Neural cell (in vitro differentiated cells): ENCODE measurements around the gene SLC16A13. TPM values are rescaled to one million over a fixed set of nuclear protein-coding genes. Genes with fewer than 3 reads are reported as not detected.
A peak's percentile ranks its signal among the peaks of the same experiment; 100 is the strongest.
"Not testable (repeated sequence)": the region's sequence is repeated elsewhere in the genome, so short reads cannot be mapped to it uniquely, and the experiment has no call there.

Source experiments
- H2AFZ ChIP-seq: fragments of 200-600, 300-800 bp; sonication (generic), shearing (Covaris generic); 2 replicates; pipeline ENCODE4 v1.6.0; 2014; ENCODE audit warnings: low read depth, mild to moderate bottlenecking, antibody characterized with exemption, low read length, moderate library complexity
- H3F3A ChIP-seq: fragments of 200-600 bp; shearing (Covaris generic); 2 replicates; pipeline ENCODE4 v1.6.1; 2016; ENCODE audit warnings: mild to moderate bottlenecking, moderate library complexity, mixed read lengths, antibody characterized with exemption, low read length; ENCODE audit not compliant: insufficient read depth, poor library complexity, severe bottlenecking
- H3K27ac ChIP-seq: fragments of 200-600, 300-800 bp; sonication (generic), shearing (Covaris generic); 2 replicates; pipeline ENCODE4 v1.5.1; 2014; ENCODE audit warnings: mild to moderate bottlenecking, low read length, moderate library complexity
- H3K27me3 ChIP-seq: fragments of 300-800, 200-600 bp; sonication (generic), shearing (Covaris generic); 2 replicates; pipeline ENCODE4 v1.6.0; 2014; ENCODE audit warnings: mild to moderate bottlenecking, low read depth, low read length, moderate library complexity; ENCODE audit not compliant: insufficient read depth
- H3K36me3 ChIP-seq: fragments of 300-800, 200-600 bp; sonication (generic), shearing (Covaris generic); 2 replicates; pipeline ENCODE4 v1.5.1; 2014; ENCODE audit warnings: mild to moderate bottlenecking, antibody characterized with exemption, low read length, moderate library complexity; ENCODE audit not compliant: insufficient read depth
- H3K4me2 ChIP-seq: fragments of 300-800, 200-600 bp; sonication (generic), shearing (Covaris generic); 2 replicates; pipeline ENCODE4 v1.6.0; 2014; ENCODE audit warnings: mild to moderate bottlenecking, low read length
- H3K4me3 ChIP-seq: fragments of 300-800, 200-600 bp; sonication (generic), shearing (Covaris generic); 2 replicates; pipeline ENCODE4 v1.5.1; 2014; ENCODE audit warnings: mild to moderate bottlenecking, low read length, moderate library complexity
- H3K79me2 ChIP-seq: fragments of 200-600 bp; shearing (Covaris generic); replicated peaks from 2 replicates; pipeline ENCODE4 v1.6.0; 2014; ENCODE audit warnings: mild to moderate bottlenecking, low read length, moderate library complexity; ENCODE audit not compliant: insufficient read depth
- H3K9ac ChIP-seq: fragments of 300-800, 200-600 bp; sonication (generic), shearing (Covaris generic); 2 replicates; pipeline ENCODE4 v1.6.1; 2016; ENCODE audit warnings: mild to moderate bottlenecking, low read length, mixed read lengths
- H3K9me2 ChIP-seq: fragments of 200-600 bp; shearing (Covaris generic); 2 replicates; pipeline ENCODE4 v1.6.1; 2016; ENCODE audit warnings: mild to moderate bottlenecking, low read length, mixed read lengths; ENCODE audit not compliant: insufficient read depth
- H3K9me3 ChIP-seq: fragments of 200-600, 300-800 bp; sonication (generic), shearing (Covaris generic); 2 replicates; pipeline ENCODE4 v1.6.1; 2016; ENCODE audit warnings: mild to moderate bottlenecking, mixed run types, low read length, moderate library complexity, mixed read lengths
- H4K20me1 ChIP-seq: fragments of 200-600 bp; shearing (Covaris generic); 2 replicates; pipeline ENCODE4 v1.6.1; 2016; ENCODE audit warnings: mild to moderate bottlenecking, mixed run types; ENCODE audit not compliant: insufficient read depth
- CTCF ChIP-seq: fragments of 450-650 bp; IDR thresholded peaks from 2 replicates; pipeline ENCODE4 v1.5.1; 2014; ENCODE audit warnings: antibody characterized with exemption, mild to moderate bottlenecking, moderate library complexity; ENCODE audit not compliant: poor library complexity, severe bottlenecking
- EP300 ChIP-seq: fragments of 450-650 bp; conservative IDR thresholded peaks from 2 replicates; pipeline ENCODE4 v1.6.1; 2014; ENCODE audit warnings: antibody characterized with exemption, mild to moderate bottlenecking, moderate library complexity; ENCODE audit not compliant: poor library complexity, severe bottlenecking
- EZH2 ChIP-seq: fragments of 200-600, 300-800 bp; shearing (Covaris generic), sonication (generic); IDR thresholded peaks from 2 replicates; pipeline ENCODE4 v1.6.1; 2014; ENCODE audit warnings: antibody characterized with exemption, low read length, borderline replicate concordance, mild to moderate bottlenecking; ENCODE audit not compliant: insufficient read depth, poor library complexity, severe bottlenecking
- MXI1 ChIP-seq: fragments of 450-650 bp; conservative IDR thresholded peaks from 2 replicates; pipeline ENCODE4 v1.6.1; 2014; ENCODE audit warnings: antibody characterized with exemption, mild to moderate bottlenecking; ENCODE audit not compliant: poor library complexity, severe bottlenecking
- POLR2AphosphoS5 ChIP-seq: IDR thresholded peaks from 2 replicates; pipeline ENCODE4 v1.6.1; 2012
- RAD21 ChIP-seq: fragments of 450-650 bp; conservative IDR thresholded peaks from 2 replicates; pipeline ENCODE4 v1.6.1; 2014; ENCODE audit warnings: antibody characterized with exemption, mild to moderate bottlenecking, moderate library complexity
- REST ChIP-seq: IDR thresholded peaks from 2 replicates; pipeline ENCODE4 v1.6.1; 2012; ENCODE audit warnings: borderline replicate concordance
- SMC3 ChIP-seq: fragments of 450-650 bp; conservative IDR thresholded peaks from 2 replicates; pipeline ENCODE4 v1.6.1; 2014; ENCODE audit warnings: antibody characterized with exemption, mild to moderate bottlenecking, moderate library complexity; ENCODE audit not compliant: poor library complexity
- TAF1 ChIP-seq: IDR thresholded peaks from 2 replicates; pipeline ENCODE4 v1.6.1; 2012; ENCODE audit warnings: low read depth
- polyA plus RNA-seq: library from polyadenylated mRNA; depleted of rRNA; stranded (reverse); fragments of >200 nt; gene quantifications from 2 replicates; pipeline ENCODE4 v1.2.3, GENCODE V29; 2014

The SLC16A13 gene
- polyA plus RNA-seq, 1 donor from 2014 or later = not detected

- Histone ChIP-seq H3K27ac (peak overlapping the region; percentile 48), H3K4me2 (peak overlapping the region; percentile 72), H3K9ac (peak overlapping the region; percentile 53), H3K79me2 (no peaks in the 10 kb centered on the region), H3K9me3 (no peaks in the 10 kb centered on the region), H3K9me2 (no peaks in the 10 kb centered on the region), H3K4me3 (peak overlapping the region; percentile 61), H3F3A (peaks cover 3% of the 10 kb centered on the region), H3K36me3 (no peaks in the 10 kb centered on the region), H2AFZ (peak overlapping the region; percentile 56), H4K20me1 (no peaks in the 10 kb centered on the region), H3K27me3 (peaks cover 50% of the 10 kb centered on the region)
- no peak for TF ChIP-seq EZH2
- TF ChIP-seq CTCF = no peak
- TF ChIP-seq EP300 = no peak
- no peak for TF ChIP-seq RAD21
- no peak for TF ChIP-seq REST
- TF ChIP-seq MXI1 = peak; percentile 16
- no peak for TF ChIP-seq TAF1
- TF ChIP-seq SMC3 = peak; percentile 54
- no peak for TF ChIP-seq POLR2AphosphoS5
Observed at GRCh38 chr17:7046127-7046724, 10.4 kb downstream of the SLC16A13 start.

GRCh38 chr17:7046725-7047397 is 11.0 kb downstream of the SLC16A13 start:
- Histone ChIP-seq H3K27me3 (peaks cover 44% of the 10 kb centered on the region), H2AFZ (peak overlapping the region; percentile 56)

More at GRCh38 chr17:7046725-7047397, 11.0 kb downstream of the SLC16A13 start:
- H3K36me3 ChIP-seq, H3K79me2 ChIP-seq, H3F3A ChIP-seq, H3K9me2 ChIP-seq, H3K9me3 ChIP-seq, H4K20me1 ChIP-seq: not testable (repeated sequence)
- Histone ChIP-seq H3K9ac (peak overlapping the region; percentile 53), H3K27ac (peak overlapping the region; percentile 48), H3K4me3 (peak overlapping the region; percentile 61), H3K4me2 (peak overlapping the region; percentile 72)
